Neural progenitor cell (in vitro differentiated cells): ENCODE data around the gene CYP2D6. TPM values are rescaled to one million over a fixed set of nuclear protein-coding genes. Genes with fewer than 3 reads are reported as not detected.
A peak's percentile ranks its signal among the peaks of the same experiment; 100 is the strongest.
"Not testable (repeated sequence)": the region's sequence is repeated elsewhere in the genome, so short reads cannot be mapped to it uniquely, and the experiment has no call there.

ENCODE experiments used
- DNase-seq: peaks from one replicate; pipeline ENCODE4 v3.0.0-alpha.2; 2016; ENCODE audit warnings: low spot score
- H2AFZ ChIP-seq: fragments of 200-600 bp; sonication (generic); replicated peaks from 2 replicates; pipeline ENCODE4 v1.6.1; 2016; ENCODE audit warnings: antibody characterized with exemption
- H3F3A ChIP-seq: fragments of 200-600 bp; sonication (generic); 2 replicates; pipeline ENCODE4 v1.6.1; 2016; ENCODE audit warnings: antibody characterized with exemption, low read depth
- H3K27ac ChIP-seq: fragments of 200-600 bp; sonication (generic); 2 replicates; pipeline ENCODE4 v1.5.1; 2016; ENCODE audit warnings: mild to moderate bottlenecking
- H3K27me3 ChIP-seq: fragments of 200-600 bp; sonication (generic); 2 replicates; pipeline ENCODE4 v1.6.1; 2016; ENCODE audit warnings: mild to moderate bottlenecking, moderate library complexity
- H3K36me3 ChIP-seq: fragments of 200-600 bp; sonication (generic); 2 replicates; pipeline ENCODE4 v1.5.1; 2016
- H3K4me1 ChIP-seq: fragments of 200-600 bp; sonication (generic); 2 replicates; pipeline ENCODE4 v1.6.1; 2016; ENCODE audit warnings: mixed run types
- H3K4me2 ChIP-seq: fragments of 200-600 bp; sonication (generic); 2 replicates; pipeline ENCODE4 v1.6.1; 2016
- H3K4me3 ChIP-seq: fragments of 200-600 bp; sonication (generic); 2 replicates; pipeline ENCODE4 v1.5.1; 2016
- H3K79me2 ChIP-seq: fragments of 200-600 bp; sonication (generic); 2 replicates; pipeline ENCODE4 v1.6.1; 2016; ENCODE audit warnings: low read depth
- H3K9ac ChIP-seq: fragments of 200-600 bp; sonication (generic); 2 replicates; pipeline ENCODE4 v1.6.1; 2016
- H3K9me3 ChIP-seq: fragments of 200-600 bp; sonication (generic); 2 replicates; pipeline ENCODE4 v1.5.1; 2016; ENCODE audit warnings: low read depth
- H4K20me1 ChIP-seq: fragments of 200-600 bp; sonication (generic); 2 replicates; pipeline ENCODE4 v1.6.1; 2016; ENCODE audit warnings: low read depth
- H3K27ac Mint-ChIP-seq: 3 replicates; pipeline ENCODE4 v1.8.0; 2021; ENCODE audit warnings: mixed read lengths
- H3K27me3 Mint-ChIP-seq: 2 replicates; pipeline ENCODE4 v1.8.0; 2022; ENCODE audit warnings: low read depth, mild to moderate bottlenecking, inconsistent platforms, moderate library complexity, mixed read lengths; ENCODE audit not compliant: insufficient read depth
- H3K36me3 Mint-ChIP-seq: 3 replicates; pipeline ENCODE4 v1.8.0; 2021; ENCODE audit warnings: mixed read lengths
- H3K4me1 Mint-ChIP-seq: 3 replicates; pipeline ENCODE4 v1.8.0; 2021; ENCODE audit warnings: mixed read lengths
- H3K4me3 Mint-ChIP-seq: 3 replicates; pipeline ENCODE4 v1.8.0; 2021; ENCODE audit warnings: mild to moderate bottlenecking, moderate library complexity, mixed read lengths
- H3K9me3 Mint-ChIP-seq: 3 replicates; pipeline ENCODE4 v1.8.0; 2020; ENCODE audit warnings: mixed read lengths
- CTCF ChIP-seq: fragments of 200-600 bp; sonication (generic); IDR thresholded peaks from 2 replicates; pipeline ENCODE4 v1.5.1; 2017; ENCODE audit warnings: antibody characterized with exemption, mild to moderate bottlenecking
- EZH2 ChIP-seq: fragments of 200-600 bp; sonication (generic); IDR thresholded peaks from 2 replicates; pipeline ENCODE4 v1.6.1; 2017; ENCODE audit warnings: antibody characterized with exemption, mild to moderate bottlenecking, moderate library complexity
- EZH2phosphoT487 ChIP-seq: fragments of 200-600 bp; sonication (generic); IDR thresholded peaks from 2 replicates; pipeline ENCODE4 v1.6.1; 2017; ENCODE audit warnings: antibody characterized with exemption
- total RNA-seq: library from RNA; depleted of rRNA; stranded (reverse); fragments of >200 nt; gene quantifications from 2 replicates; pipeline ENCODE4 v1.2.3, GENCODE V29; 2015; ENCODE audit warnings: low replicate concordance

The CYP2D6 gene
- total RNA-seq, 1 donor from 2014 or later: 0.24 TPM

- Histone ChIP-seq H3K4me1 (peaks cover 15% of the 10 kb centered on the region), H3K4me3 (no peak overlapping the region), H2AFZ (no peak overlapping the region), H3K9me3 (no peaks in the 10 kb centered on the region), H3K27ac (no peak overlapping the region), H3K4me2 (no peak overlapping the region), H4K20me1 (no peaks in the 10 kb centered on the region), H3K79me2 (no peaks in the 10 kb centered on the region), H3F3A (peaks cover 4% of the 10 kb centered on the region), H3K36me3 (no peaks in the 10 kb centered on the region), H3K27me3 (peaks cover 13% of the 10 kb centered on the region), H3K9ac (no peak overlapping the region)
- Mint-ChIP-seq H3K27me3 (peaks cover 2% of the 10 kb centered on the region), H3K27ac (no peak overlapping the region), H3K4me3 (no peak overlapping the region), H3K9me3 (peaks cover 25% of the 10 kb centered on the region), H3K36me3 (peaks cover 12% of the 10 kb centered on the region), H3K4me1 (peaks cover 11% of the 10 kb centered on the region)
- peak; percentile 82 for DNase-seq
- TF ChIP-seq CTCF (peak; percentile 71), EZH2 (no peak), EZH2phosphoT487 (no peak)
Measured at GRCh38 chr22:42114721-42115120, 15.9 kb downstream of the CYP2D6 start.

GRCh38 chr22:42112793-42113192 lies 17.8 kb downstream of the CYP2D6 start:
- peaks cover 26% of the 10 kb centered on the region for H3K9me3 Mint-ChIP-seq
- H3K4me3 Mint-ChIP-seq, H3K9me3 ChIP-seq, H2AFZ ChIP-seq, H3K27me3 Mint-ChIP-seq, H3K4me3 ChIP-seq, H4K20me1 ChIP-seq, H3K4me1 Mint-ChIP-seq, H3K79me2 ChIP-seq, H3K9ac ChIP-seq, H3K36me3 ChIP-seq, H3K27ac Mint-ChIP-seq, H3K27ac ChIP-seq, H3F3A ChIP-seq: not testable (repeated sequence)
- H3K36me3 Mint-ChIP-seq: peaks cover 12% of the 10 kb centered on the region
- peak; percentile 57 for DNase-seq
- TF ChIP-seq CTCF: peak; percentile 38
- H3K27me3 ChIP-seq: peaks cover 19% of the 10 kb centered on the region
- H3K4me1 ChIP-seq: peaks cover 15% of the 10 kb centered on the region
- peak overlapping the region; percentile 32 for H3K4me2 ChIP-seq

GRCh38 chr22:42111798-42112197 lies 18.8 kb downstream of the CYP2D6 start:
- Histone ChIP-seq H3K79me2 (no peaks in the 10 kb centered on the region), H2AFZ (no peak overlapping the region), H3F3A (peaks cover 4% of the 10 kb centered on the region), H3K4me3 (no peak overlapping the region), H3K36me3 (no peaks in the 10 kb centered on the region), H3K27ac (no peak overlapping the region), H3K4me2 (no peak overlapping the region), H3K4me1 (peaks cover 15% of the 10 kb centered on the region), H3K9me3 (no peaks in the 10 kb centered on the region), H4K20me1 (no peaks in the 10 kb centered on the region), H3K27me3 (peaks cover 19% of the 10 kb centered on the region), H3K9ac (no peak overlapping the region)
- H3K4me1 Mint-ChIP-seq: peaks cover 10% of the 10 kb centered on the region
- H3K36me3 Mint-ChIP-seq: peaks cover 12% of the 10 kb centered on the region
- H3K4me3 Mint-ChIP-seq: no peak overlapping the region
- TF ChIP-seq CTCF (peak; percentile 11), EZH2 (no peak), EZH2phosphoT487 (no peak)
- H3K27me3 Mint-ChIP-seq: peaks cover 2% of the 10 kb centered on the region
- H3K27ac Mint-ChIP-seq: no peak overlapping the region
- DNase-seq: no peak
- H3K9me3 Mint-ChIP-seq: peaks cover 26% of the 10 kb centered on the region
